ENCODE measurements around the gene ZAR1L. TPM values are rescaled to one million over a fixed set of nuclear protein-coding genes. Genes with fewer than 3 reads are reported as not detected.
A peak's percentile ranks its signal among the peaks of the same experiment; 100 is the strongest.
"Not testable (repeated sequence)": the region's sequence is repeated elsewhere in the genome, so short reads cannot be mapped to it uniquely, and the experiment has no call there.

Gene ZAR1L, protein sequence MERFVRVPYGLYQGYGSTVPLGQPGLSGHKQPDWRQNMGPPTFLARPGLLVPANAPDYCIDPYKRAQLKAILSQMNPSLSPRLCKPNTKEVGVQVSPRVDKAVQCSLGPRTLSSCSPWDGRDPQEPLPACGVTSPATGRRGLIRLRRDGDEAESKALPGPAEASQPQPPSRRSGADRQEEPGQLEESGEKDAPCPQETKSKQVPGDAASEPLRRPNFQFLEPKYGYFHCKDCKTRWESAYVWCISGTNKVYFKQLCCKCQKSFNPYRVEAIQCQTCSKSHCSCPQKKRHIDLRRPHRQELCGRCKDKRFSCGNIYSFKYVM
- not detected for total RNA-seq
- long read RNA-seq, donor 1, result 0 reads
- long read RNA-seq, donor 2, result 0 reads

DNA sequence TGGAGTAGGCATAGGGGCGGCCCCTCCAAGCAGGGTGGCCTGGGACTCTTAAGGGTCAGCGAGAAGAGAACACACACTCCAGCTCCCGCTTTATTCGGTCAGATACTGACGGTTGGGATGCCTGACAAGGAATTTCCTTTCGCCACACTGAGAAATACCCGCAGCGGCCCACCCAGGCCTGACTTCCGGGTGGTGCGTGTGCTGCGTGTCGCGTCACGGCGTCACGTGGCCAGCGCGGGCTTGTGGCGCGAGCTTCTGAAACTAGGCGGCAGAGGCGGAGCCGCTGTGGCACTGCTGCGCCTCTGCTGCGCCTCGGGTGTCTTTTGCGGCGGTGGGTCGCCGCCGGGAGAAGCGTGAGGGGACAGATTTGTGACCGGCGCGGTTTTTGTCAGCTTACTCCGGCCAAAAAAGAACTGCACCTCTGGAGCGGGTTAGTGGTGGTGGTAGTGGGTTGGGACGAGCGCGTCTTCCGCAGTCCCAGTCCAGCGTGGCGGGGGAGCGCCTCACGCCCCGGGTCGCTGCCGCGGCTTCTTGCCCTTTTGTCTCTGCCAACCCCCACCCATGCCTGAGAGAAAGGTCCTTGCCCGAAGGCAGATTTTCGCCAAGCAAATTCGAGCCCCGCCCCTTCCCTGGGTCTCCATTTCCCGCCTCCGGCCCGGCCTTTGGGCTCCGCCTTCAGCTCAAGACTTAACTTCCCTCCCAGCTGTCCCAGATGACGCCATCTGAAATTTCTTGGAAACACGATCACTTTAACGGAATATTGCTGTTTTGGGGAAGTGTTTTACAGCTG, at the start of gene ZAR1L, which contains the start of gene BRCA2:
TSS of gene ZAR1L (minus strand) at position 126 of the 790 bp plus-strand sequence. CDS start 3,438 bp downstream, outside the sequence.
TSS of gene BRCA2 (plus strand) at position 271 of the 790 bp plus-strand sequence. CDS start 953 bp downstream, outside the sequence.
- intact Hi-C loops (cut with DNase I, micrococcal nuclease), result loop anchor here in 1 of 2 donors (10.0 kb wide), 1 partner anchor 109 kb away; the partner anchor contains the start of gene N4BP2L1
- Histone ChIP-seq H3K4me1 (ENCODE audit: low read depth) (peaks cover 5% of the 10 kb centered on the region), H3K36me3 (ENCODE audit: low read depth) (no peaks in the 10 kb centered on the region), H3K4me3 (peak within 1 kb of the TSS; percentile 54), H3K9me3 (no peaks in the 10 kb centered on the region)
- peak; percentile 92 to 95 (median 93) for DNase-seq
- ATAC-seq, result peak; percentile 99
- no peak for TF ChIP-seq CTCF (IDR thresholded peaks at IDR 0.05)

- no peak for DNase-seq
- Histone ChIP-seq H3K4me1 (ENCODE audit: low read depth) (no peaks in the 10 kb centered on the region), H3K4me3 (no peak overlapping the region), H3K9me3 (no peaks in the 10 kb centered on the region), H3K36me3 (ENCODE audit: low read depth) (no peaks in the 10 kb centered on the region)
- ATAC-seq, result no peak
- intact Hi-C loops (cut with DNase I, micrococcal nuclease), result no loop called here
- TF ChIP-seq CTCF (IDR thresholded peaks at IDR 0.05), result no peak
Observed at GRCh38 chr13:32362574-32362973, 47.4 kb upstream of the ZAR1L start.

DNA sequence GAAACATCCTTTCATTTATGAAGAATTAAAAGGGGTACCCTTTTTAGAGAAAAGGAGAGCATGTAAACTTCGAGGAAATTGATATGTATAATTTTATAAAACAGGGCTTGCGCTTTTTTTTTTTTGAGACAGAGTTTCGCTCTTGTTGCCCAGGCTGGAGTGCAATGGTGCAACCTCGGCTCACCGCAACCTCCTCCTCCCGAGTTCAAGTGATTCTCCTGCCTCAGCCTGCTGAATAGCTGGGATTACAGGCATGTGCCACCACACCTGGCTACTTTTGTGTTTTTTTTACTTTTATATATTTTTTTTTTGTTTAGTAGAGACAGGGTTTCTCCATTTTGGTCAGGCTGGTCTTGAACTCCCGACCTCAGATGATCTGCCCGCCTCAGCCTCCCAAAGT, 40.8 kb upstream of the ZAR1L start:
- intact Hi-C loops (cut with DNase I, micrococcal nuclease); DNase-seq; H3K9me3 ChIP-seq: not testable (repeated sequence)

GRCh38 chr13:32354040-32354439, 38.9 kb upstream of the ZAR1L start:
- H3K9me3 ChIP-seq, result no peaks in the 10 kb centered on the region
- no peaks in the 10 kb centered on the region for H3K4me1 ChIP-seq (ENCODE audit: low read depth)
- no peak for ATAC-seq
- no peak for DNase-seq
- no peaks in the 10 kb centered on the region for H3K36me3 ChIP-seq (ENCODE audit: low read depth)
- TF ChIP-seq CTCF (IDR thresholded peaks at IDR 0.05), result no peak
- H3K4me3 ChIP-seq, result no peak overlapping the region
- intact Hi-C loops (cut with DNase I, micrococcal nuclease), result no loop called here

More for the DNA sequence above, 40.8 kb upstream of the ZAR1L start:
- ATAC-seq; H3K4me1 ChIP-seq (ENCODE audit: low read depth); H3K4me3 ChIP-seq; H3K36me3 ChIP-seq (ENCODE audit: low read depth): not testable (repeated sequence)

DNA sequence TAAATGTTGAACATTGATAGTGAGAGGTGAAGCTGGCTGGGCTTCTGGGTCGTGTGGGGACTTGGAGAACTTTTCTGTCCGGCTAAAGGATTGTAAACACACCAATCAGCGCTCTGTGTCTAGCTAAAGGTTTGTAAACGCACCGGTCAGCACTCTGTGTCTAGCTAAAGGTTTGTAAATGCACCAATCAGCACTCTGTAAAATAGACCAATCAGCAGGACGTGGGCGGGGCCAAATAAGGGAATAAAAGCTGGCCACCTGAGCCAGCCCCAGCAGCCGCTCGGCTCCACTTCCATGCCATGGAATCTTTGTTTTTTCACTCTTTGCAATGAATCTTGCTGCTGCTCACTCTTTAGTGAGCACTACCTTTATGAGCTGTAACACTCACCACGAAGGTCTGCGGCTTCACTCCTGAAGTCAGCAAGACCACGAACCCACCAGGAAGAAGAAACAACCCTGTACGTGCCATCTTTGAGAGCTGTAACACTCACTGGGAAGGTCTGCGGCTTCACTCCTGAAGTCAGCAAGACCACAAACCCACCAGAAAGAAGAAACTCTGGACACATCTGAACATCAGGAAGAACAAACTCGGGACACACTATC, 35.8 kb upstream of the ZAR1L start:
- DNase-seq; H3K36me3 ChIP-seq (ENCODE audit: low read depth); intact Hi-C loops (cut with DNase I, micrococcal nuclease); ATAC-seq; H3K4me3 ChIP-seq; H3K4me1 ChIP-seq (ENCODE audit: low read depth); H3K9me3 ChIP-seq: not testable (repeated sequence)

- TF ChIP-seq CTCF (IDR thresholded peaks at IDR 0.05), result no peak
- no peak for DNase-seq
- H3K36me3 ChIP-seq (ENCODE audit: low read depth), result no peaks in the 10 kb centered on the region
Observed at GRCh38 chr13:32347651-32348050, 32.5 kb upstream of the ZAR1L start.

More at GRCh38 chr13:32347651-32348050, 32.5 kb upstream of the ZAR1L start:
- Histone ChIP-seq H3K4me3 (no peak overlapping the region), H3K4me1 (ENCODE audit: low read depth) (no peaks in the 10 kb centered on the region), H3K9me3 (no peaks in the 10 kb centered on the region)
- ATAC-seq, result no peak
- intact Hi-C loops (cut with DNase I, micrococcal nuclease), result no loop called here
